Activated CD4-positive, CD25-positive, alpha-beta regulatory T cell treated with anti-CD3 and anti-CD28 coated beads, Interleukin-2, amount 50 U/mL, for 24 hours (primary cell): ENCODE results near the gene MYO10.

Experiments used
- ATAC-seq, 2 donors: fragments of 150-1000 bp; cut with Tn5 transposase; one replicate each; pipeline ENCODE4 v1.10.0; 2021; ENCODE audit warnings: mild to moderate bottlenecking in 1 of 2, moderate library complexity in 1 of 2

Gene MYO10

GRCh38 chr5:16810208-16810854 is 125.8 kb downstream of the MYO10 start:
- no peak for ATAC-seq

GRCh38 chr5:16809395-16810207 is 126.5 kb downstream of the MYO10 start:
- no peak for ATAC-seq

- no peak for ATAC-seq
Observed at GRCh38 chr5:16809010-16809394, 127.1 kb downstream of the MYO10 start.

- ATAC-seq, result no peak
Observed at GRCh38 chr5:16808021-16808420, 128.1 kb downstream of the MYO10 start.

GRCh38 chr5:16807547-16807864 is 128.6 kb downstream of the MYO10 start:
- no peak for ATAC-seq

GRCh38 chr5:16806711-16807546 is 129.2 kb downstream of the MYO10 start:
- no peak for ATAC-seq

- no peak for ATAC-seq
Observed at GRCh38 chr5:16805486-16805885, 130.6 kb downstream of the MYO10 start.

- ATAC-seq, result no peak
Observed at GRCh38 chr5:16803831-16804230, 132.3 kb downstream of the MYO10 start.

- no peak for ATAC-seq
Observed at GRCh38 chr5:16800477-16800876, 135.6 kb downstream of the MYO10 start.

- ATAC-seq, result no peak
Observed at GRCh38 chr5:16799796-16800195, 136.3 kb downstream of the MYO10 start.

GRCh38 chr5:16797951-16798350 is 138.1 kb downstream of the MYO10 start:
- ATAC-seq, result no peak

- no peak for ATAC-seq
Observed at GRCh38 chr5:16794269-16794913, 141.7 kb downstream of the MYO10 start.

- no peak for ATAC-seq
Observed at GRCh38 chr5:16792598-16793275, 143.4 kb downstream of the MYO10 start.

- ATAC-seq, result no peak
Observed at GRCh38 chr5:16791904-16792597, 144.0 kb downstream of the MYO10 start.

- ATAC-seq, result peak; percentile 77 to 79
Observed at GRCh38 chr5:16791036-16791705, 144.9 kb downstream of the MYO10 start.

GRCh38 chr5:16788957-16789356 is 147.1 kb downstream of the MYO10 start:
- ATAC-seq, result no peak

- no peak for ATAC-seq
Observed at GRCh38 chr5:16787278-16787677, 148.8 kb downstream of the MYO10 start.

- ATAC-seq, result peak; percentile 96 to 97
Observed at GRCh38 chr5:16784843-16785791, 151.0 kb downstream of the MYO10 start.

- ATAC-seq, result no peak
Observed at GRCh38 chr5:16784088-16784487, 152.0 kb downstream of the MYO10 start.
